Stimulated activated CD8-positive, alpha-beta memory T cell treated with anti-CD3 and anti-CD28 coated beads, Interleukin-2, amount 100 ng/mL, for 1 hour (primary cell): ENCODE measurements around the gene GTF2F2.

Experiments used
- DNase-seq, 2 donors: peaks; one replicate each; pipeline ENCODE4 v3.0.0-alpha.2; 2020; ENCODE audit warnings: low read depth in 2 of 2

The GTF2F2 gene

GRCh38 chr13:45209229-45209628 lies 88.9 kb downstream of the GTF2F2 start:
- no peak for DNase-seq

GRCh38 chr13:45215392-45216077 lies 95.2 kb downstream of the GTF2F2 start:
- DNase-seq, result no peak

DNA sequence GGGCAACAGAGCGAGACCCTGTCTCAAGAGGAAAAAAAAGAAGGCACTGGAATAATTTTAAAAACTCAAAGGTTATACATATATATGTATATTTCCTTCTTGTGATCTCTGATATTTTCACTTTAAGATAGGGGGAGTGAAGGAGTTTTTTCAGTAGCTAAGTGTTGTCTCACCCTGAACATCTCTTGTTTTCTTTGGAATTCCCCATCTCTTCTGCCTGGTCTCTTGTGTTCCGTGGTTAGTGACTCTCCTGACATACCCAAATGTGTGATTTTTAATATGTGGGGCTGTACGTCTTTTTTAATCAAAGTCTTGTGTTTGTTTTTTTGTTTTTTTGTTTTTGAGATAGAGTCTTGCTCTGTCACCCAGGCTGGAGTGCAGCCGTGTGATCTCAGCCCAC lies 95.9 kb downstream of the GTF2F2 start:
- no peak for DNase-seq

DNA sequence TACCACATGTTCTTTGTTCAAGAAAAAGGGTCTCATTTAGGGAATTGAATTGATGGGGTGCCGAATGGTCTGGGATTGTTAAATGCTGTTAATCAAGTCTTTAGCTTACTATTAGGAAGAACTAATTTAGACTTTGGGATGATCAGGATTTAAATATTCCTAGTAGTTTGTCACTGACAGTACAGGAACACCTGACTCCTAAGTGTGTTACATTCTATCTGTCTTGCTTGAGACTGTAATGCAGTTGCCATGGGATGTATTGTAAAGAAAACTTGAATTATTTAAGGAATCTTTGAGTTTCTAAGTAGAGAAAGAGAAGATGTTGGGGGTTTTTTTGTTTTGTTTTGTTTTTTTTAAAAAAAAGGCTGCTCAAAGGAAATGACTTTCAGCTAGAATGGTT lies 98.4 kb downstream of the GTF2F2 start:
- no peak for DNase-seq

DNA sequence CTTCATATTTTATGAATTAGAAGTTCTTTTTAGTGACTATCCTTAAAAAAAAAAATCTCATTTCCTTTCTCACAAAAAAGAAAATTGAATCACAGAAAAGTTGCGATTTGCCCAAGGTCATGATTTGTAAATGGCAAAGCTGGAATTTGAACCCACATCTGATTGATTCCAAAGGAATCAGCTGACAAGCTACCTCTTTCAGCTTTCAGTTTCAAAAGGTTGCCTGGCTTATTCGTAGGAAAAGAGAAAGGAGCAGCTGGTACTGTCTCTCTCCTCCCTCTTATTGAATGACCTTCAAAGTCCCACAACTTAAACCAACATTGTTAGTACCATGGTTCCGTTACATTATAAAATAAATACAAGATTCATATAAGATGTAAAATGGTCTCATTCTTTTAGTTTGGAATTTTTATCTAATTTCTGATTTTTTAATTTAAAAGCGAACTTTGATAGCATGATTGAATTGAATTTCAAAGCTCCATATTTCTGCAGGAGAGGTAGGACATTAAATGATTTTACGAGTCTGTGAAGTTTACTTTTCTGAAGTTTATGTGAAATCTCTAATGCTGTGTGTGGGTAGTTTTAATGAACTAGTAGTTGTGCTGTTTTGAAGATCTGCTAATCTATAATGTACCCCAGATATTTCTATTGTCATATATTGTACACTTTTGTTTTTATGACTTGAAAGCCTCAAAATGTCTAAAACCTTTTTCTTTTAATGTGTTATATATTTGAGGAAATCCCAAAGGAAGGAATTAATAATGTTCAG lies 99.0 kb downstream of the GTF2F2 start:
- DNase-seq, result no peak

DNA sequence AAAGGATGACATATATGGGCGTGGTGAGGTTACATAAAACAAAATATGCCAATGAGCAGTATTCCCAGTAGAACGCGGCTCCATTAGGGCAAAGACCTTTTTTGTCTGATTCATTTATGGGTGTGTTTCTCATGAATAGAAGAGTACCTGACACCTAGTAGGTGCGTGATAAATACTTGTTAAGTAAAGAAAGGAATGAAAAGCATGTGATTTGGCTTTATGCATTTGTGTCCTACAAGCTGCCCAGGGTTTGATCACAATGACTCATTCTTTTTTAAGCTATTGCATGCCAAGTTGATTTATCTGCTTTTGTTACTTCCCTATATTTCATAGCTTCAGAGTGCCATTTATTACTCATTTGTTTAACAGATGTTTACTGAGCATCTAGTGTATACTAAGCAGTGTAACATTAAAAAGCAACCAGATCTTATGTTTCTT lies 99.6 kb downstream of the GTF2F2 start:
- no peak for DNase-seq

DNA sequence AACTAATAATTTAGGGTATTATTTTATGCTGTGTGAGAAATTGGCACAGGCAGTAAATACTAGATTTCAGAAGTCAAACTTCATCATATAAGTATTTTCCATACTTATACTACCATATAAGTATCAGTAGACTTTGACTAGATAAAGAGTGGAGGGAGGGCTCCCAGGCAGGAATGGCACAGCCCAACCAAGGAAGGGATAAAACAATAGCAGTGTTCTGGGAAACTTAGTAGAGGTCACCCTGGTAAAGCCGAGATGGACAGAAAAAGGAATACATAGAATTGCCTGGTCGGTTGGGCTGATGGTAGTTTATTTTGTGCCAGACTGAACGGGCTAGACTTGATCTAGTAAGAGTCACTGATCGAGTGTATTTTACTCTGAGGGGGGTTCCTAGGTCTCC lies 100.1 kb downstream of the GTF2F2 start:
- no peak for DNase-seq

GRCh38 chr13:45222516-45222915 lies 102.2 kb downstream of the GTF2F2 start:
- no peak for DNase-seq

- no peak for DNase-seq
Observed at GRCh38 chr13:45222919-45223318, 102.6 kb downstream of the GTF2F2 start.

DNA sequence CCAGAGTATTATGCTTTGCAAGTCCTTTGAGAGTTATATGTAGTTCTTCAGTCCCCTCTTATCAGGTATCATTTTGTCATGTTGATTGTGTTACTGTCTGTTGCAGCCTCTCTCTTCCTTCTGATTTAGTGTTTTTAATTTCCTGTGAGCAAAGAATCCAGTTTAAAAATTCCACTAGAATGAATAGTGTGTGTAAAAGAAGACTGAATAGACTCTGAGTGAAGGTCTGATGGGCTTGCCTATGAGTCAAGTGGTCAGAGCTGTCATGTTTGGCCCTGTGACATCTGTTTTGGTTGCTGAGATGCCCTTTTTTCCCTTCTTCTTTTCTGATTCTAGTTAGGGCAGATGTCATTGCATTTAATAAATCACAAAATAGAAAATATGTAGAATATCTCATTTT lies 103.9 kb downstream of the GTF2F2 start:
- DNase-seq, result no peak

GRCh38 chr13:45225370-45225769 lies 105.1 kb downstream of the GTF2F2 start:
- no peak for DNase-seq

GRCh38 chr13:45226024-45226423 lies 105.7 kb downstream of the GTF2F2 start:
- DNase-seq, result no peak

GRCh38 chr13:45228002-45228401 lies 107.7 kb downstream of the GTF2F2 start:
- DNase-seq, result no peak

DNA sequence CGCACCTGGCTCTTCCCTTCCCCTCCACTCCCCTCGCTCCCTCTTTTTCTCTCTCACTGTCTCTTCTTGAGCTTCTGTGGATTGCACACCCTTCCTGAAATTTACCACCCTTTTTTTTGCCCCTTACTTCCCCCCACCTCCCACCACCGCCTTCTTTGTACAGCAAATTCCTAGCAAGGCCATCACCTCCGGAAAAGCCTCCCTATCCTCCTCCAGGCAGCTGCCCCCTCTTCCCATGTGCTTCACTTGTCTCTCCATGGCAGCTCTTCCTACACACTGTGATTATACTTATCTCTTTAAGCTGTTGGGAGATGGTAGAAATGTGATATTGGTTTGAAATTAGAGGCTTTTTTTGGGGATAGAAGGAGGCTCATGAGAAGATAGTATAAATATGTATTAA lies 108.9 kb downstream of the GTF2F2 start:
- DNase-seq, result no peak

GRCh38 chr13:45231305-45231704 lies 111.0 kb downstream of the GTF2F2 start:
- no peak for DNase-seq

GRCh38 chr13:45231722-45232121 lies 111.4 kb downstream of the GTF2F2 start:
- DNase-seq, result no peak

GRCh38 chr13:45232591-45232990 lies 112.3 kb downstream of the GTF2F2 start:
- no peak for DNase-seq

GRCh38 chr13:45238945-45239795 lies 118.9 kb downstream of the GTF2F2 start:
- DNase-seq, result no peak

DNA sequence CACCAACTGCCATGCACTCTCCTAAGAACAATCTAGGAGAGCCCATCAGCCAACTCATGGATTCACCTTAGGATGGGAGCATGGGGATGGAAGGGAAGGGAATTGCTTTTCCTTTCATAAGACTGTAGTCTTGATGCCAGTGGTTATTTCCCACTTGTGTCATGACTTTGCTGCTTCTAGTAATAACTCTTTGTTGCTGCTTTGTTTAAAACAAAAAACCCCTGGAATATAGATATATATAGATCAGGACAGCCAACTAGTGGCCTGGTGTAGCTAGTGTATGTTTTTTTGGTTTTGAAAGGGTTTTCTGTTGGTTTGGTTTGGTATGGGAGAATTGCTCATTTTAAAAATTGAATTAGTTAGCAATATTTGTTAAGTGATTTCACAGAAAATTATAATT lies 119.8 kb downstream of the GTF2F2 start:
- no peak for DNase-seq

DNA sequence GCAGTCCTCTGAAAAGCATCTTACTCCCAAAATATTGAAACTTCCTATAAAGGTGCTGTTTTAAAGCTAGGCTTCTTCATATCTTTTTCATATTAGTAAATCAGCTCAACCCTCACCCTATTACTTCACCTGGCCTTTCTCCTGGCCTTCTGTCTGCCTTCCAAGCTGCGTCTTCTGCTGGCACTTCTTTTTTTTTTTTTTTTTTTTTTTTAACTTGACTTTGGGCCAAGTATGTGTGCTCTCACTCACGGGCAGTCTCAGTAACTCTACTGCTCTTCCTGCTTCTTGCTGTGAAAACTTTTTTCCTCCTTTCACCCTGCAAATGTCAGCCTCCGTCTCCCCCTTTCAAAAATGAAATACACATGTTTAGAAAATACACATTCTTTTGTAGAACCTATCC lies 121.8 kb downstream of the GTF2F2 start:
- DNase-seq, result no peak

- DNase-seq, result no peak
Observed at GRCh38 chr13:45242524-45242923, 122.2 kb downstream of the GTF2F2 start.

- DNase-seq, result no peak
Observed at GRCh38 chr13:45243077-45243476, 122.8 kb downstream of the GTF2F2 start.
